Smooth muscle cell (in vitro differentiated cells): ENCODE data around the gene SYNGR4. TPM values are rescaled to one million over a fixed set of nuclear protein-coding genes. Genes with fewer than 3 reads are reported as not detected.
"Not testable (repeated sequence)": the region's sequence is repeated elsewhere in the genome, so short reads cannot be mapped to it uniquely, and the experiment has no call there.

ENCODE experiments used
- DNase-seq: peaks from one replicate; lab custom pipeline; 2025; ENCODE audit not compliant: unreplicated experiment; lab: John Stamatoyannopoulos, UW
- H2AFZ ChIP-seq: fragments of 200-600 bp; sonication (generic); 2 replicates; pipeline ENCODE4 v1.6.0; 2016; ENCODE audit warnings: antibody characterized with exemption, low read depth, mild to moderate bottlenecking
- H3F3A ChIP-seq: fragments of 200-600 bp; sonication (generic); 2 replicates; pipeline ENCODE4 v1.6.0; 2017; ENCODE audit warnings: antibody characterized with exemption, low read depth
- H3K27ac ChIP-seq: fragments of 200-600 bp; sonication (generic); 2 replicates; pipeline ENCODE4 v1.5.1; 2016; ENCODE audit warnings: low read depth, mild to moderate bottlenecking
- H3K27me3 ChIP-seq: fragments of 200-600 bp; sonication (generic); 2 replicates; pipeline ENCODE4 v1.6.1; 2016; ENCODE audit warnings: low read depth, mild to moderate bottlenecking
- H3K36me3 ChIP-seq: fragments of 200-600 bp; sonication (generic); 2 replicates; pipeline ENCODE4 v1.5.1; 2016; ENCODE audit warnings: low read depth
- H3K4me1 ChIP-seq: fragments of 200-600 bp; sonication (generic); 2 replicates; pipeline ENCODE4 v1.5.1; 2016; ENCODE audit warnings: low read depth
- H3K4me2 ChIP-seq: fragments of 200-600 bp; sonication (generic); 2 replicates; pipeline ENCODE4 v1.6.0; 2016; ENCODE audit warnings: mild to moderate bottlenecking
- H3K4me3 ChIP-seq: fragments of 200-600 bp; sonication (generic); 2 replicates; pipeline ENCODE4 v1.5.1; 2016; ENCODE audit warnings: mild to moderate bottlenecking
- H3K79me2 ChIP-seq: fragments of 200-600 bp; sonication (generic); 2 replicates; pipeline ENCODE4 v1.6.0; 2016; ENCODE audit warnings: low read depth, mild to moderate bottlenecking
- H3K9ac ChIP-seq: fragments of 200-600 bp; sonication (generic); 2 replicates; pipeline ENCODE4 v1.6.0; 2016; ENCODE audit warnings: low read depth
- H3K9me3 ChIP-seq: fragments of 200-600 bp; sonication (generic); replicated peaks from 2 replicates; pipeline ENCODE4 v1.5.1; 2016; ENCODE audit warnings: low read depth
- H4K20me1 ChIP-seq: fragments of 200-600 bp; sonication (generic); 2 replicates; pipeline ENCODE4 v1.6.0; 2016; ENCODE audit warnings: low read depth
- CTCF ChIP-seq: fragments of 200-600 bp; sonication (generic); IDR thresholded peaks from 2 replicates; pipeline ENCODE4 v1.5.1; 2017; ENCODE audit warnings: borderline replicate concordance, mild to moderate bottlenecking, antibody characterized with exemption; ENCODE audit not compliant: insufficient read depth, poor library complexity, severe bottlenecking
- WGBS: methylation state at CpG from one replicate; pipeline ENCODE4 v1.1.7; 2016; ENCODE audit warnings: low lambda C conversion rate; 5-methylcytosine and 5-hydroxymethylcytosine counted together
- polyA plus RNA-seq: library from polyadenylated mRNA; unstranded; fragments of >200 nt; fragmentation: Nextera tagmentation; extraction: Ambion mirVana; gene quantifications from 2 replicates; pipeline ENCODE4 v1.2.1, GENCODE V29; 2016
- total RNA-seq: library from RNA; depleted of rRNA; stranded (reverse); fragments of >200 nt; gene quantifications from 2 replicates; pipeline ENCODE4 v1.2.3, GENCODE V29; 2014

The SYNGR4 gene
- total and polyA plus RNA-seq, 2 experiments from 2014 or later, result not detected

GRCh38 chr19:48391100-48392005, 27.2 kb downstream of the SYNGR4 start, which contains the start of gene KDELR1:
TSS of gene KDELR1 (minus strand) at chr19:48391551. CDS start at chr19:48391358, 193 bp downstream.
- Histone ChIP-seq H3K9ac (peak within 1 kb of the TSS; percentile 95), H2AFZ (peak within 1 kb of the TSS; percentile 23), H4K20me1 (peaks cover 32% of the 10 kb centered on the region), H3K27ac (peak within 1 kb of the TSS; percentile 72), H3K36me3 (no peaks in the 10 kb centered on the region), H3K4me1 (peaks cover 27% of the 10 kb centered on the region), H3K27me3 (no peaks in the 10 kb centered on the region), H3F3A (peaks cover 5% of the 10 kb centered on the region), H3K79me2 (peaks cover 32% of the 10 kb centered on the region), H3K4me3 (peak within 1 kb of the TSS; percentile 83), H3K4me2 (peak within 1 kb of the TSS; percentile 86), H3K9me3 (no peaks in the 10 kb centered on the region)
- TF ChIP-seq CTCF, result peak; percentile 80
- WGBS, result 14% methylated on average over 19 of the region's 42 CpGs
- DNase-seq, result peak; percentile 57

- H3K79me2 ChIP-seq, result peaks cover 32% of the 10 kb centered on the region
- not testable (repeated sequence) for H3K36me3 ChIP-seq, H3K4me3 ChIP-seq, H3K27ac ChIP-seq, H2AFZ ChIP-seq, H3F3A ChIP-seq, H3K9me3 ChIP-seq, H3K4me2 ChIP-seq, H3K9ac ChIP-seq, DNase-seq, H3K27me3 ChIP-seq
- peaks cover 25% of the 10 kb centered on the region for H4K20me1 ChIP-seq
- peaks cover 30% of the 10 kb centered on the region for H3K4me1 ChIP-seq
- no CpG with 5 or more reads among the region's 1 CpG for WGBS
Observed at GRCh38 chr19:48392006-48392344, 27.8 kb downstream of the SYNGR4 start.

- TF ChIP-seq CTCF, result no peak
- H3K9me3 ChIP-seq, result no peaks in the 10 kb centered on the region
- peak overlapping the region; percentile 45 for H3K27ac ChIP-seq
- peaks cover 30% of the 10 kb centered on the region for H3K4me1 ChIP-seq
- peaks cover 6% of the 10 kb centered on the region for H3F3A ChIP-seq
- H4K20me1 ChIP-seq, result peaks cover 17% of the 10 kb centered on the region
- peak overlapping the region; percentile 36 for H2AFZ ChIP-seq
- H3K79me2 ChIP-seq, result peaks cover 30% of the 10 kb centered on the region
- H3K9ac ChIP-seq, result peak overlapping the region; percentile 73
- H3K36me3 ChIP-seq, result no peaks in the 10 kb centered on the region
- WGBS, result 72% methylated on average over 13 of the region's 15 CpGs
- H3K4me3 ChIP-seq, result peak overlapping the region; percentile 69
- H3K4me2 ChIP-seq, result peak overlapping the region; percentile 100
- H3K27me3 ChIP-seq, result no peaks in the 10 kb centered on the region
- no peak for DNase-seq
Observed at GRCh38 chr19:48392860-48393558, 28.8 kb downstream of the SYNGR4 start.
